ELF-1 (cell line): ENCODE data around the gene ARG2.

Experiments
- DNase-seq: peaks from one replicate; pipeline ENCODE4 v3.0.0-alpha.2; 2016; ENCODE audit warnings: low read depth, low spot score

The ARG2 gene

DNA sequence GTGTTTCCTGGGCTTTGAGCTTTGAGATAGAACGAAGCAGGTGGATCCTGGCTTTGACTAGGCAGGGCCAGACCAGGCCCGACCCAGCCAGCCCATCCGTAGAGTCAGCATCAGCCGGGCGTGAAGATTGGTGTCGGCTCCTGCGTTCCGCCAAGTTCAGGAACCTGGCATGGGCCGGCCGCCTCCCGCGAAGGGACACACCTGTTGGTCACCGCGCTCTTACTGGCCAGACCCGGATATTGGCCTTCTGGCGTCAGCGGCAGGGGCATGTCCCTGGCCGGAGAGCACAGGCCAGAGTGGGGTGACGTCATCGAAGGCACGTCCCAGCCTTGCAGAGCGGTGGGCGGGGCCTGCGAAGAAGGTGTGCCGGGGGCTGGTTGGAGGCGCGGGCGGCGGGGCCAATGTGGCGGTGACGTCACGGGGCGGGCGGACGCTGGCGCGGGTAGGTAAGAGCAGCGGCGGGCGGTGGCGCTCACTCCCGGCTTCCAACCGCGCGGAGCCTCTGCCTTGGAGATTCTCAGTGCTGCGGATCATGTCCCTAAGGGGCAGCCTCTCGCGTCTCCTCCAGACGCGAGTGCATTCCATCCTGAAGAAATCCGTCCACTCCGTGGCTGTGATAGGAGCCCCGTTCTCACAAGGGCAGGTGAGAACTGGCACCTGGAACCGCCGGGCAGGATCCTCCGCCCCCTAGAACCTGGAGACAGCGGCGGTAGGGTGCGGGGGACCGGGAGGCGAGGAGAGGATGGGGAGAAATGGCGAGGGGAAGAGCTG is at the start of gene ARG2:
ARG2 (plus strand) TSS at position 475 of the 771 bp plus-strand sequence; CDS start at position 533, 58 bp downstream.
- peak; percentile 98 for DNase-seq

DNA sequence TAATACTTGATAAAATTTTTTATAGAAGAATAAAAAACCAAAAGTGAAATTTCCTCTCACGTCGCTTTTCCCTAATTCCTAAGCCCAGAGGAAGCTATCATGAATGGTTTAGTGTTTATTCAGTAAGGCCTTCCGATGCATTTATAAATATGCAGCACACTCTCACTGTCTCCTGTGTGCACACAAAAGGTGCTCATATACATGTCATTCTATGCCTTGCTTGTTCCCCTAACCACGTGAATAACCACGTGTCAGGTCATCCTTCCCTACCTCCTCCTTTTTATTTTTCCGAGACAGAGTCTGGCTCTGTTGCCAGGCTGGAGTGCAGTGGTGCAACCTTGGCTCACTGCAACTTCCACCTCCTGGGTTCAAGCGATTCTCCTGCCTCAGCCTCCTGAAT is 49.3 kb upstream of the ARG2 start:
- no peak for DNase-seq

GRCh38 chr14:67571275-67571990 is 48.3 kb upstream of the ARG2 start:
- peak; percentile 61 for DNase-seq

DNA sequence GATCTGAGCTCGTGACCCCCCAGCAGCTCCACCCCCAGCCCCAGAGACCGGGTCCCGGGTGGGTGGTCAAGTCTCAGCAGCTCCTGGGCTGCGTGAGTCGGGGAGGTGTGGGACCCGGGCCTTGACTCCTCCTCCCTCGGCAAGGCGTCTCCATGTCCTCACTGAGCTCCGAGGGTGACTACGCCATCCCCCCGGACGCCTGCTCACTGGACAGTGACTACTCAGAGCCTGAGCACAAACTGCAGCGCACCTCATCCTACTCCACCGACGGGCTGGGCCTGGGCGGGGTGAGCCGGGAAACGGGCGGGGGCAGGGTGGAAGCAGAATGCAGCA is 47.8 kb upstream of the ARG2 start:
- no peak for DNase-seq

- DNase-seq = no peak
Measured at GRCh38 chr14:67572608-67573007, 47.1 kb upstream of the ARG2 start.

DNA sequence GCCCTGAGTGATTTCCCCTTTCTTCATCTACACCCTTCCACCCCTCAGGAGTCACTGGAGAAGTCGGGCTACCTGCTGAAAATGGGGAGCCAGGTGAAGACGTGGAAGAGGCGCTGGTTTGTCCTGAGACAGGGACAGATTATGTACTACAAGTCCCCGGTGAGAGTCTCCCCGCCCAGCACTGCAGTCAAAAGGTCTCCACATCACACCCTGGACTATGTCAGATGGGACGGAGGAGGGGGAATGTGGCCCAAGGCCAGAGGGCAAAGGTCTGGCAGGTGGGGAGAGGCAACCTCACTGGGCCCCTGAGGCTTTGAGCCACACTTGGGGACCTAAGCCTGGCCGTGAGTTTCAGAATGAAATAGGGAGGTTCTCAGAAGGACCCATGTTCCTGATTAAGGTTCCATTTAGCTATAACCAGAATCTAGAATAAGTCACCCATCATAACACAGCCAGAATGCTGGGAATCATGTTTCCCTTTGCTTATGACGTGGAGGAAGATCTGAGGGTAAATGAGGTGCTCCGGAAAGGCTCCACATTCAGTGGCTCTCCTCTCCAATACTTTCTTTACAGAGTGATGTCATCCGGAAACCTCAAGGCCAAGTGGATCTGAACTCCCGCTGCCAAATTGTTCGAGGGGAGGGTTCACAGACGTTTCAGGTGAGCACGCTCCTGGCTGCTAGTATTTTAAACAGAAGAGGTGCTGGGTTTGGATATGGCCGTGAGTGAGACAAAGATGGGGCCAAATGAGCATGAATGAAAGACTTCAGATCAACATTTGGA is 46.3 kb upstream of the ARG2 start:
- no peak for DNase-seq

- DNase-seq = no peak
Measured at GRCh38 chr14:67574156-67574555, 45.6 kb upstream of the ARG2 start.

- DNase-seq = no peak
Measured at GRCh38 chr14:67574806-67575205, 44.9 kb upstream of the ARG2 start.

DNA sequence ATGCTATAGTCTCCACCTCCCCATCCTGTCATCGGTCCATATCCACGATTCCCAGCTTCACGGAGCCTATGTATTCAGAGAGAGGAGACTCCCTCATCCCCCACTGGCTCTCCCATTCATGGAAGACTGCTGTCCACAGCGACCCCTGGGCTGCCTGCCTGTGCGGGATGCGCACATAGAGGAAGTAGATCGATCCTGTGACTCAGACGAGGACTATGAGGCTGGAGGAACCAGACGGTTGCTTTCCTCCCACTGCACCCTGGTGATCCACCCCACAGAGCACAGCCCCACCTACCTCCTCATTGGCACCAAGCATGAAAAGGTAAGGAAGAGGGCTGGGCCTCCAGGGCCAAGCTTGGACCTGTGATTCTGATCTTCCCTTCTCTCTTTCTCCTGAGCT is 44.0 kb upstream of the ARG2 start:
- DNase-seq = no peak

DNA sequence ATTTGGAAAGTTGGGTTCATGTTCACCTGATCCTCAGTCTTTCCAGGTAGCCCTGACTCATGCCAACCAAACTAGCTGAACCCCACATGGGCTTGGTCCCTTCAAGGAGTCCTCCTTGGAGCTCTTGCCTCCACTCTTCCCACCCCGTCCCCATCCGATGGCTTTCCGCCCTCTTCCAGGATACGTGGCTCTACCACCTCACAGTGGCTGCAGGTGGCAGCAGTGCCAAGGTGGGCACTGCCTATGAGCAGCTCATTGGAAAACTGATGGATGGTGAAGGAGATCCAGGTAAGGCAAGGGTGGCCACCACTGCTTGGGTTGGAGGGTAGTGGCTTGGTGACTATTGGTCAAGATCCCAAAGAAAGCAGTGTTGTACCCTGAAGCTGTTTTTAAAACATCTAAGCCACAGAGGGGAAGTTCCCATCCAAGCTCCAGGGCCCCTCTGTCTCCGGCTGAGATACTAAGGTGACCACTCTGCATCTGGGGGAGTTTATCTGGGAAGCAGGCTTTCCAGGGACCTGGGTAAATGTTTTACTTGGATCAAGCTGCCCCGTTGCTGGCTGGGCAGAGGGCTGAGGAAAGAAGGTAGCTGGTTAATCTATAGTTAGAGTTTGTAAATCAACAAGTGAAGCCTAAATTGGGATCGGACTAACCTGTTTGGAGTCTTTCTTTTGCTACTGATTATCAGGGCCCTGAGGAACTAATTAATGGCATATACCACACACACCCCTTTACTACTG is 43.3 kb upstream of the ARG2 start:
- no peak for DNase-seq

GRCh38 chr14:67577181-67577808 is 42.4 kb upstream of the ARG2 start:
- DNase-seq = no peak

GRCh38 chr14:67577909-67578749 is 41.6 kb upstream of the ARG2 start:
- DNase-seq = no peak

GRCh38 chr14:67579040-67579439 is 40.7 kb upstream of the ARG2 start:
- no peak for DNase-seq

DNA sequence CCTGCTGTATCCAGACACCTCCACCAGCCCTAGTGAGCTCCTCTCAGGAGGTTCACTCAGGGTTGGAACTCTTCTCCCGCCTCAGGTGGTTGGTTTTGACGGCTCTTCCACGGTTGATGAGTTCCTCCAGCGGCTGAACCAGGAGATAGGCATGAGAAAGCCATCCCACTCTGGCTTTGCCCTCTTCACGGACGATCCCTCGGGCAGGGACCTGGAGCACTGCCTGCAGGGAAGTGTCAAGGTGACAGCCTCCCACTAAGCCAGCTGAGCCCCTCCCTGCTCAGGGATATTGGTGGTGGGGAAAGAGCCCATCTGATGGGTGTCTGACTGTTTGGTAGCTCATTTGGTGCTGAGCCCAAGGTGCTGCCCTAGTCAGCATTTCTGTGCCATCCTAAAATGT is 40.1 kb upstream of the ARG2 start:
- no peak for DNase-seq

GRCh38 chr14:67580336-67581171 is 39.2 kb upstream of the ARG2 start:
- DNase-seq = no peak

- DNase-seq = no peak
Measured at GRCh38 chr14:67581643-67582042, 38.1 kb upstream of the ARG2 start.

GRCh38 chr14:67582061-67582460 is 37.7 kb upstream of the ARG2 start:
- no peak for DNase-seq

GRCh38 chr14:67583711-67584644 is 35.7 kb upstream of the ARG2 start:
- peak; percentile 57 for DNase-seq
